Erythroblast (primary cell): ENCODE measurements around the gene ADCY1.

Experiments
- GATA1 ChIP-seq: IDR thresholded peaks from 2 replicates; pipeline ENCODE4 v1.6.1; 2011; ENCODE audit warnings: low read depth, mild to moderate bottlenecking, control low read depth, low read length, moderate library complexity
- POLR2A ChIP-seq: IDR thresholded peaks from 2 replicates; pipeline ENCODE4 v1.6.1; 2011; ENCODE audit warnings: mild to moderate bottlenecking, low read length

DNA sequence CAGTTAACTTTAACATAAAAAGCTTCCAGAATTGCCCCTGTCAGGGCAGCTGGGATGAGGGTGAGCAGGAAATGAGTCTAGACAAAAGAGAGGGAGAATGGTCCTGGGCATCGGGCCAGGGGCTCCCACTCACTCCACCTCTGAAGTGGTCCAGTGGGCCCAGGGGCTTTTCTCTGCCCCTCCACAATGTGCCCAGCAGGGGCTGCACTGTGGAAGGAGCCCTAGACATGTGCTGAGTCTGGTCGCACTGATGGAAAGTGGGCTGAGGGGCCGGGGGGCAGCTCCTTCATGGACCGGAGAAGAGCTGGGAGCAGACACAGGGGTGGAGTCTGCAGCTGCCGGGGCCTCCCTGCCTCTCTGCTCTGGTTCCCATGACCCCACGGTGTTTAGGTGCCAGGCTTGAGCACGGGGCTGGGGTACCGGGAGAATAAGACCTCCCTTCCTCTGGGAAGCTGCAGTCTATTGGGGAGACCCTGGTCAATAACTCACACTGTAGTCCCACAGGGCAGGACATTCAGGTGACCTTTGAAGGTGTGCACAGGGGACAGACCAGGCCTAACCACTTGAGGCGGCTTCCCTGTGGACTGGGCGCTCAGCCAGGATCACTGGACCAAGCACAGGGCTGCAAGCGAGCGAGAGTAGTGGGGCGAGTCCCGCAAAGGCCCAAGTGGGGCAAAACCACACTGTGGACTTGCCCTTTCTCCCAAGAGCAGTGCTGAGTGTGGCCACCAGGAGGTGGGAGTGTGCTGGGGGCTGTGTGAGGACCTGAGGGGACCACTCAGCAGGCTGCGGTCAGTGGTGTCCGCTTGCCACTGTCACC, 6.1 kb downstream of the ADCY1 start:
- TF ChIP-seq POLR2A (no peak), GATA1 (no peak)
